GM21447 (cell line): Measurements from ENCODE around the gene GMDS.

ENCODE experiments used
- ATAC-seq: cut with Tn5 transposase; IDR thresholded peaks from one replicate; pipeline ENCODE4 v1.9.1; 2021; ENCODE audit not compliant: unreplicated experiment

Gene GMDS

DNA sequence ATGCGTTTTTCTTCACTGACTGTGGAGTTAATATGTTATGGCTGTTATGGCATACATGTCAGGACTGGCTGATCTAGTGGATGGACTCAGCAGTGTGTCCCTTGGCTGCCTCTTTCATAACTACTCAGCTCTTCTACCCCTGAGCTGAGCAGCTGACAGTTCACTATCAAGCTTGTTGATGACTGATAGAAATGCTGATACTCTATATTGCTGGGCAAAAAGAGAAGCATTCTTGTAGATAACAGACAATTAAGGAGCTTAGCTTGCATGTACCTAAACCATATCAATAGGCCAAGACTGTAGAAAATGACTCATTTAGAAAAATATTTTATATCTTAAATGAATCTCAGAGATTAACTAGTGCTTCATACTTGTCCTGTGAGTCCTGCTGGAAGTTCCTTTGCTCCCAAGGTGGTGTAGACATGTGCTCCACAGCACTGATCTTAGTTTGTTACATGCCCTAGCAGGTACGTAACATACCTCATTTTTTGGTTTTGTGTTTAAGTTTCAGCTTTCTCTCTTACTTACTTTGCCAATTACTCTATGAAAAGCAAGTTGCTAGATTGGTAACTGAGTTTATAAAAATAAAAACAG is 236.9 kb downstream of the GMDS start:
- ATAC-seq: no peak

DNA sequence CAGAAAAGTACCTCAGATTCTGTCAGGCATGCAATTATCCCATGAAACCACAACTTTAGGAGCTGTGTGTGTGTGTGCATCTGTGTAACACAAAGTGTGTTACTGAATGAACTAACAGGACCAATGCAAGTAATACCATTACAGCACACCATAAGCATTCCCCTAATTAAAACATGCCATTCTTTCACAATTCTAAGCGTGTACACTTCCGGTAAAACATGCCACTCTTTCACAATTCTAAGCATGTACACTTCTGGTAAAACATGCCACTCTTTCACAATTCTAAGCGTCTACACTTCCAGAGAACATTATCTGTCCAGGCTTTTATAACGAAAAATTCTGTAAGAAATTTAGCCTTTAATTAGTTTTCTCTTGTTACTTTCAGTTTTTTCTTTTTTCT is 238.2 kb downstream of the GMDS start:
- no peak for ATAC-seq

DNA sequence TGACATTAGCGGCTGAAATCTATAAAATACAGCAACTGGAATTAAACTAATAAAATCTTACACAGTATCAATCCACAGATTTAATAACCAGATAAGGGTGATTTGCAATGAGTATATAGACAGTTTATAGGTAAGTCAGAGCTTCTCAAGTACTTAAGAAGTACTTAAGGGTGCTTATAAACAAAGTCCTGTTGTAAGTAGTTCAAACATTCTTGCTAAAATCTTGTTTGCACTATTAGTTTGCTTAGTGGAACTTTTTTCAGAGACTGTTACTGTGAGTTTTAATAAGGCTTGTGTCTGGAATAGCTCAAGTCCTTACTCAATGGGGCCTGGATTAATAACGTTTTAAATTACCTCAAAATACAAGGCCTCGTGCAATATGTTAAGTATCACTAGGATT is 240.5 kb downstream of the GMDS start:
- no peak for ATAC-seq

DNA sequence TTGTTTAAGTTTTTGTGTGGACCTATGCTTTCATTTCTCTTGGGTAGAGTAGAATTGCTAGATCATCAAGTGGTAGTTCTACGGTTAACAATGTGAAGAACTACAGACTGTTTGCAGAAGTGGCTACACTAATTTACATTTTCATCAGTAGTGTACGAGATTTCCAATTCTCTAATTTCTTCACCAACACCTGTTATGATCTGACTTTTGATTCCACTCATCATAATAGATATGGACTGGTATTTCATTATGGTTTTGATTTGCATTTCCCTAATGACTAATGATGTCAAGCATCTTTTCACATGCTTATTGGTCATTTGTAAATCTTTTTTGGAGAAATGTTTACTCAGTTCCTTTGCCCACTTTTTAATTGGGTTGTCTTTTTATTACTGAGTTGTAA is 244.4 kb downstream of the GMDS start:
- ATAC-seq: no peak

DNA sequence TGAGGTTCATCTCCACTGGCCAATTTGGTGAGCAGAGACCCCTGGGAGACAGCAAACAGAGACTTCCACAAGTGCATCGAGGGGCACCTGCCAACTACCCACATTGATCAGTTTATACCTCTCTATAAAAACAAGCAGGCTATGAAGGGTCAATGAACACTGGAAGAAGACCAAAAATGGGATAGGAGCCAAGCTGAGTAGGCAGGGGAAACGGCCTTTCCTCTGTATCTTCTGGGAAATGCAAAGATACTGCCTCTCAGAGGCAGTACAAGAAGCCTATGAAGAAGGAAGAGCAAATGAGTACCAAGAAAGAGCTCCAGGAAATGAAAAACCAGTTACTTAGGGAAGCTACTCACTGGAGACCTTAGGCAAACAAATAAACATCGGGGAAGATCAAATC is 247.7 kb downstream of the GMDS start:
- ATAC-seq: no peak

DNA sequence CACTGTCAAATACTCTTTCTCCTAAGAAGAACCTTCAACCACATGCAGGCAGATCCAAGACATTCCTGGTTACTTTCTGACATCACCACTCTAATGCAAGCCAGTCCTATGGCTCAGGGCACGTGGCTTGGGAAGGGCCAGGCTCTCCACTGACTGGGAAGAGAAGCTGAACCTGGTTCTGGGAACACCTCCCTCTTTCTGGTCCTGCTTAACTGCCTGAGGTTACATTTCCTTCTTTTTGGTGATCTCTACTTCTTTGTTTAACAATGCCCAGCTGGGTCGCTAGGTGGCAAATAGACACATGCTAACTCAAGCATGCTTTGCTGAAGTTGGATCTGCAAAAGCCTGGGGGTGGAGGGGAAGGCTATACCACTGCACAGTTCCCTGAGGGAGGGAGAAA is 249.8 kb downstream of the GMDS start:
- no peak for ATAC-seq

DNA sequence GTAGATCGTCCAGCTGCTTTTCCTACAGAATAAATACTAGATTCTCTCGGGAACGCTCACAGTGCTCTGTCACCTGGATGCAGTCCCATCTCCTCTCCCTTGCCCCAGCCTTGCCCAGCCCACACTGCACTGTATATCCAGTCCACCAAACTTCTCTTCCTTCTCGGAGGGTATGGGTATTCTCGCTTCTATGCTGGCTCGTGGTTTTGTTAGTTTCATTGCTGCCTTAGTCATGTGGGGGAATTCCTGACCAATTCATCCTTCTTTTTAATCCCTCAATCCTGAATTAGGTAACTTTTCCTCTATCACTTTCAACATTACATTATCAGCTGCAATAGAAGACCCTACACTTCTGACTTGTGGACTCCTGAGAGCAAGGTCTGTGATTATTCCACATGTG is 252.4 kb downstream of the GMDS start:
- no peak for ATAC-seq

DNA sequence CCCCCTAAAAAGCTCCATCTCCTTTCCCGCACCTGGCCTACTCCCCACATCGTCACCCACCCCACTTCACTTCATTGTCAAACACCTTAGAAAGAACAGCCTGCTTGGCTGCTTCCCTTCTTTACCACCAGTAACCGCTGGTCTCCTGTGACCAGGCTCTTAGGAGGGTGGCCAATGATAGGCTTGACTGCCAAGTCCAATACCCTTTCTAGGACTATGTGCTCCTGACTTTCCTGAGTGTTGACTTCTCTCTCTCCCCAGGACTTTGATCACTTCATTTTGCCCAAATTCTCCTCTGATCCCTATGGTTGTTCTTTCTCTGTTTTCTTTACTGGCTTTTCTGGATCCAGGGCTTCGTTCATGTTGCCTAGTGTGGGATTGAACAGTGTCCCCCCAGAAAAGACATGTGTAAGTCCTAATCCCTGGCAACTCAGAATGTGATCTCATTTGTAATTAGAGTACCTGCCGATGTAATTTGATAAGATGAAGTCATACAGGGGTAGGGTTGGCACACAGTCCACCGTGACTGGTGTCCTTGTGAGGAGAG is 254.0 kb downstream of the GMDS start:
- no peak for ATAC-seq

DNA sequence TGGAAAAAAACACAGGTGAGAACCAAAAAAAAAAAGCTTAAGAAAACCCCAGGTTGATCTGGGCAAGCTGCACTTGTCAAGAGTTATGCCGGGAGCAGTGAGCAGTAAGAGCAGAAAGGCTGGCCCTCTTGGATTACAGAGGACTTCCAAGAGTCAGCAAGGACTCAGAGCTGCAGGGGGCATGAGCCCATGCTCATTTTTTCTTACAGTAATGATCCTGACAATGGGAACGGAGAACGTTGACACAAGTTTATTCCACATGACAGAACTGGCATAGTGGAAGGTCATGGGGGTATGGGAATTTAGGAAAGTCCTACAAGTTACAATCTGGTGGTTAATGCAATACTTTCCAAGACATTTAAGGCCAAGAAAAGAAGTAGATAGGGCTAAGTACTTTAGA is 256.6 kb downstream of the GMDS start:
- ATAC-seq: no peak

DNA sequence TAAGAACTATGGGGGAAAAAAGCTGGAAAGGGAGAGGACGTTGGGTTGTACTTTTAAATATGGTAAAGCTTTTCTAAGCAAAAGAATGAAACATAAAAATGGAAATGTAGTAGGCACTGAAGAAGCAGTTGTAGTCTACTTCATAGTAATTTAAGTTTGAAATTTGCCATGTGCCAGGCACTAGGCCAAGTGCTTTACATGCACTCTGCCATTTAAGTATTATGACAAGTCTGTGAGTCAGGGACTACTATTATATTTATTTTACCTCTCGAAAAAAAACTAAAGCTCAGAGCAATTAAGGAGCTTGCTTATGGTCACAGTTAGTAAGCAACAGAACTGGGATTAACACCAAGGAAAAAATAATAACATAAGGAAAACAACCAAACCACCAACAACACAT is 257.8 kb downstream of the GMDS start:
- ATAC-seq: no peak

DNA sequence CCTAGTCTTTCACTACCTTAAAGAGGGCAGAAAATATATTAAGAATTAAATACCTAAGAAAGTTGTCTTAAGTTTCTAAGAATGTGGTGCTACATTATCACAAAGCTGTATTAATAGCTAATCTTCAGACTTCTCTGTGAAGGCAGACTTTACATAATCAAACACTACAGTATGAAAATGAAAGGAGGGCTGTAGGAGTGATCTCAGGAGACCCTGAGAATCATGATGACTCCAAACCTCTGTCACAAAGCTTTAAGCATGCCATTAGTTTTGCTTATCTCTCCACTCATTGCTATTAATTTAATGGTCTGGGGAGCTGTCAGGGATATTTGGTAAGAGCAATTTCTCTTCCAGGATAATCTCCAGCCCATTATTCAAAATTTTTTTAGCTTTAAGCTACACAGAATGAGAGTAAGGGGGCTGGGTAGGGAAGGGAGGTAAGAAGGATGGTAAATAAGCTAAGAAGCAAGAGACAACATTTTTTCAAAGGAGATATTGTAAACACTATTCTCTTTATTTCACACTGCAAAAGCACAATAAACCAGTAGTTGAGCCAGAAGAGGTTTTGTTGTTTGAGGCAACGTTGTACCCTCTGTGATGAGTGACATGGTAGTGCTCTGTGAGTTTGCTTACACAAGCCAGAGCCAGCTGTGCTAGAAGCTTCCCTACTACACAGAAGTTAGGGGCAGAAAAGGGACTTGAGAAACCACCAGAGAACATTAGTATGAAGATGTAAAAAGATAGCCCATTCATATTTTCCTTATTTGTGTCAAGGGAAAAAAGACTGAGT is 258.8 kb downstream of the GMDS start:
- ATAC-seq: no peak

DNA sequence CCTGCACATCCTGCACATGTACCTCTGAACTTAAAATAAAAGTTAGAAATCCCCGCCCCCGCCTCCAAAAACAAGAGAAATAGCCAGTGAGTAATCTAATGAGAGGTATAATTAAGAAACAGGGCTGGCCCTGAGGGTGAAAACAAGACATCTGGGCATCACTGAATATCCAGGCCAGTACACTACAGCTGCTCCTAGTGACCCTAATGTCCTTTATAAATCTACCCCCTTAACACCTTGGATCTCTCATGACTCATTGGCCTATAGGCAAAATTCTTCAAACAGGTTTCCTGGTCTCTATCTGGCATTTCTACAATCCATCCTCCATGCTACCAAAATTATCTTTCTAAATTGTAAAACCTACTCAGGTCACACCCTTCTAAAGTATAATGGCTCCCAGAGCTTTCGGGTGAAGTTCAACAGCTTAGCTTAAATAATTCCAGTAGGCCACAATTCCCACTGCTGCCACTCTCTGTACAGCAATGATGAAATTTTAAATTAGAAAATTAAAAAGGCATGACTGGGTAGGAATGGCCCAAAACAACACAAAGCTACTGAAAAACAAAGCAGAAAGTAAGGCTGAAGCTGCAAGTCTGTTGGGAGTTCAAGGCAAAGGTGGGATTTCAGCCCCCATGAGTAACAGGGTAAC is 260.9 kb downstream of the GMDS start:
- no peak for ATAC-seq

DNA sequence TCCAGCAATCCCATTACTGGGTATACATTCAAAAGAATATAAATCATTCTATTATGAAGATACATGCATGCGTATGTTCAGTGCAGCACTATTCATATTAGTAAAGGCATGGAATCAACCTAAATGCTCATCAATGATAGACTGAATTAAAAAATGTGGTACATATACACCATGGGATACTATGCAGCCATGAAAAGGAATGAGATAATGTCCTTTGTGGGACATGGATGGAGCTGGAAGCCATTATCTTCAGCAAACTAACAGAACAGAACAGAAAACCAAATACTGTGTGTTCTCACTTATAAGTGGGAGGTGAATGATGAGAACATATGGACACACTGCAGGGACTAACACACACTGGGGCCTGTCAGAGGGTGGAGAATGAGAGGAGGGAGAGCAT is 261.6 kb downstream of the GMDS start:
- ATAC-seq: no peak

DNA sequence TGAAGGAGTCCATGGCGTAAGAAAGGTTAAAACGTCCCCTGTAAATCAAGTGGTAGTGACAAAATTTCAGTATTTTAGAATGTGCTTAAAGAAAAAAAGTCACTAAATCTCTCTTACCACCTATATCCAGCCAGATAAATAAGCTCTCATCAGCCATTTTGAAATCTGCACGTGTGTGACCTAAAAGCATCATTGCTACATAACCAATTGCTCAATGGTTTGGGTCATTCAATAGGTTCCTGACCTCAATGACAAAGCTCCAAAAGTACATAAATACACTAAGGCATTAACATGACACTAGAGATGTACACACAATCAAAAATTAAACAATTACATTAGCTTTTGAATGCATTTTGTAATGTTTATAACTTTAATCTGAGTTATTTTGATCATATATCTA is 272.4 kb downstream of the GMDS start:
- no peak for ATAC-seq

DNA sequence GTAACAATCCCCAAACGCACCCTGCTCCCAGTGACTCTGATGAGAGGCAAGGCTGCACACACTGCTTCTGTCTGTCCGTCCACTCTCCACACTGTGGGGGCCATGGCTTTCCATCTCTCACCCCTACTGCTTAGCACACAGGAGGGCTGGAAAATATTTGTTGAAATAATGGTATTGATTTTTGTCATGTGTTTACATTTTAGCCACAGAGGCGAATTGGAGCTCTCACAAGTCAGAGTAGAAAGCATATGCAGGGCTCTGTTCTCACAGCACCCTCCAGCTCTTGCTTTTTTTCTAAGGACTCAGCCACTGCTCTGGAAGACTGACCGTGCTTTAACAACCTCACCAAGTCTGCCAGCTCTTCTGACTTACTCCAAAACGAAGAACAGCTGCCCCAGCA is 273.8 kb downstream of the GMDS start:
- no peak for ATAC-seq

DNA sequence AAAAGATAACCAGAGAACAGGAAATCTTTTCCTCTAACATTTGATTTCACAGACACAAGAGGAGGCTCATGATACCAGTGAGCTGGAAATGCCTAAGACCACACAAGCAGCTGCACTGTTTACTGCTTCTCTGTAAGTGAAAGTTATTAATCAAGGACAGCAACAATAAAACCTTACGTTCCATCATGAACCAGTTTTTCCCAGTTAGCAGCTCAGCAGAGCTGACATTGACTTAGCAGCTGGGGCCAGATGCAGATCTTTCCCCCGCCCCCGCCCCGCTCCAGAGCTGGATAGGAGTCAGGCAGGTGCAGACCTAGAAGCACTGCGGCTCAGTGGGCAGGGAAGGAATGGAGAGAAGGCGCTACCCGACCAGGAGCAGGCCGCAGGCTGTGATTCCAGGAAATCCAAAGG is 275.2 kb downstream of the GMDS start:
- ATAC-seq: no peak

DNA sequence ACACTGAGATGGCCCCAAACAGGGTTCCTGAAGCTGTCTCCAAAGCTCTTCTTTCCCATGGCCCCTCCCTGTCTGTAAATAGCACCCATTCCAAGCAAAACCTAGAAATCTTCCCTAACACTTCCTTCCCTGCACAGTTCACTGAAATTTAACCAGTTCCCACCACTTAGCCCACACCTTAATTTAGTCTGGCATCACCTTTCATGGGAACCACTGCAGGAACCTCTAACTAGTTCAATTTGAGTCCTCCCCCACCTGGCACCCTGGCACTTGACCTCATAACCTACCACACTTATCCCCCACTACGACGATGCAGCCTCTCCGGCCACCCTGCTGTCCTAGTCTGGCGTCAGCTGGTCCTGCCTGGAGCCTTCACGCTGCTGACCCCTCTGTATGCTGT is 278.7 kb downstream of the GMDS start:
- no peak for ATAC-seq

DNA sequence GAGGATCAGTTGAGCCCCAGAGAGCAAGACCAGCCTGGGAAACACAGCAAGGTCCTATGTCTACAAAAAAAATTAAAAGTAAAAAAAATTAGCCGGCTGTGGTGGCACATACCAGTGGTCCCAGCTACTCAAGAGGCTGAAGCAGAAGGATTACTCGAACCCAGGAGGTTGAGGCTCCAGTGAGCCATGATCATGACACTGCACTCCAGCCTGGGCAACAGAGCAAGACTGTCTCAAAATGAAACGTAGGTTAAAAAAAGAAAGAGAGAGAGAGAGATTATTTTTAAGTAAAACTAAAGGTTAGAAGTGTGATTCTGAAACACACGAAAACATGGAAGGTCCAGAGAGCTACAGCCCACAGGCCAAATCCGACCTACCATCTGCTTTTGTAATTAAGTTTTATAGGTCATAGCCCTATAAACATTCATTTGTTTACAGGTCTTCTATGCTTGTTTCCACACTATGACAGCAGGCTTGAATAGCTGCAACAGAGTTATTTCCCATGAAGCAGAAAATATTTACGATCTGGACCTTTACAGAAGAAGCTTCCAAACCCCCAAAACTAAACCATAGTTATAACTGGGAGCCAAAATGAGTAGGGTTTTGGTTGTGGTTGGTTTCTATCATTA is 279.7 kb downstream of the GMDS start:
- ATAC-seq: no peak

DNA sequence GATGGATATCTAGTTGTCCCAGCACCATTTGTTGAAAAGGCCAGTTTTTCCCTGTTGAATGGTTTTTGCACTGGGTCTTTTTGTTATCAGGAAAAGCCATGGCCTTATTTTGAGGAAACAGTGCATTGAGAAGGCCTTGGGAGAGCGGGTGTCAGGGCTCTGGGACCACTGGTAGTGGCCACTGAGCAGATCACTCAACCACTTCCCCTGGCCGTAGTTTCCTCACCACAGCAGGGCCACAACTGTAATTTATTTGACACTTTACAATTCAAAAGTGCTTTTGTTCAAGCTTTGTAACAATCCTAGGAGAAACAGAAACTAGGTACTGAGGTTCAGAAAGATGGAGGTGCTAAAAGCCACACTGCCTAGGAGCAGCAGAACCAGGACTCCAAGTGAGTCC is 281.8 kb downstream of the GMDS start:
- no peak for ATAC-seq

DNA sequence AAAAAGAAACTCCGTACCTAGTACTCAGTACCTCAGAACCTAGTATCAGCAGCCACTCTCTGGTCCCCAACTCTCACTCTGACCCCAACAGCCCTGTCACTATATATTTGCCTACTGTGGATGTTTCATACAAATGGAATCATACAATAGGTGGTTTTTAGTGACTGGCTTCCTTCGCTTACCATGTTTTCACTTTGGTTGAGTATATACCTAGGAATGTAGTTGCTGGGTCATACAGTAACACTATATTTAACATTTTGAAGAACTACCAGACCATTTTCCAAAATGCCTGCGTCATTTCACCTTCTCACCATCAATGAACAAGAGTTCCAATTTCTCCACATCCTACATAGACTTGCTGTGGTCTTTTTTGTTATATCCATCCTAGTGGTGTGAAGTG is 283.2 kb downstream of the GMDS start:
- no peak for ATAC-seq

DNA sequence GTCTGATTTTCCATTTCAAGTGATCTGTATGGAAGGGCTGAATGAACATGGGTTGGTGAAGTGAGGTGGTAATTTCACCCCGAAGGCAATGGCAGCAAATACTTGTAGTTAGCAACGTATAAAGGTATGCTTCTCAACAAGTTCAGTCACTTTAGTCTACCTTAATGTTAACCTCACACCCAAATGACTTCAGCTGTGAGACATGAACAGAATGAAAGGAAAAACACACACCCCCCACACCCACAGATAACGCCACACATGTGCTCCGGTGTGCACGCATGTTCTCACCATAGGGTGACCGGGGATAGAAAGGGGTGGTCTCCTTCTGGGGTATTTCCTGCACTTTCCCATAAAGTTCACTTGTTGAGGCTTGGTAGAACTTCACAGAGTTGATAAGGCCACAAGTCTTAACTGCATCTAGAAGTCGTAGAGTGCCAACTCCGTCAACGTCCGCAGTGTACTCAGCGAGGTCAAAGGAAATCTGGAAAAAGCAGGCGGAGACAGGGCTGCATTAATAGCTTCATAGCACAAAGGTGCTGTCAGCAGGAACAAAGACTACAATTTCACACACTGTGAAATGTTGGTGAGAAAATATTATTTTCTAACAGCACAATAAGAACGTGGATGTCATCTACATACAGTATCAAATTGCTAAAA is 284.8 kb downstream of the GMDS start:
- no peak for ATAC-seq
